Daoy (cell line): ENCODE measurements around the gene KRT34. TPM values are rescaled to one million over a fixed set of nuclear protein-coding genes. Genes with fewer than 3 reads are reported as not detected.
"Not testable (repeated sequence)": the region's sequence is repeated elsewhere in the genome, so short reads cannot be mapped to it uniquely, and the experiment has no call there.

ENCODE experiments used
- DNase-seq: peaks from one replicate; pipeline ENCODE4 v3.0.0-alpha.2; 2015; ENCODE audit warnings: low read depth
- total RNA-seq: library from RNA; depleted of rRNA; stranded (reverse); fragments of >200 nt; shearing (Covaris generic); gene quantifications from 2 replicates; pipeline ENCODE4 v1.2.3, GENCODE V29; 2014; rRNA removed

Gene KRT34
- total RNA-seq, result 0.46 and 1.4 TPM in 2 replicates

DNA sequence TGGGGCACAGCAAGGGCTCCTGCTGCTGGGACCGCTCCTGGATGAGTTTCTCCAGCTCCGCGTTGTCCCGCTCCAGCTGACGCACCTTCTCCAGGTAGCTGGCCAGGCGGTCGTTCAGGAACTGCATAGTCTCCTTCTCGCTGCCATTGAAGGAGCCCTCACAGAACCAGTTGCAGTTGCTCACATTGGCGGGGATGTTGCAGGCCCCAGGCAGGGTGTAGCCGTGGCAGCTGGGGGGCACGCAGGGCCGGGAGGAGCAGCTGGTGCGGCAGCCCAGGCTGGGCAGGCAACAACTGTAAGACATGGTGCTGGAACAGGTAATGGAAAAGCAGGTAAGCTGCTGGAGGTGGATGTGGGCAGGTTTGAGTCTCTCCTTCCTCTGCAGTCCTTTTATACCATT lies at the start of gene KRT34:
Gene KRT34, minus strand, starts transcription at position 364 of the 400 bp plus-strand sequence. Its CDS starts 60 bp downstream, at position 304.
- not testable (repeated sequence) for DNase-seq

GRCh38 chr17:41430376-41430775 lies 48.3 kb upstream of the KRT34 start:
- not testable (repeated sequence) for DNase-seq

- DNase-seq, result no peak
These were observed 47.6 kb upstream of the KRT34 start for GRCh38 chr17:41429667-41430066.

DNA sequence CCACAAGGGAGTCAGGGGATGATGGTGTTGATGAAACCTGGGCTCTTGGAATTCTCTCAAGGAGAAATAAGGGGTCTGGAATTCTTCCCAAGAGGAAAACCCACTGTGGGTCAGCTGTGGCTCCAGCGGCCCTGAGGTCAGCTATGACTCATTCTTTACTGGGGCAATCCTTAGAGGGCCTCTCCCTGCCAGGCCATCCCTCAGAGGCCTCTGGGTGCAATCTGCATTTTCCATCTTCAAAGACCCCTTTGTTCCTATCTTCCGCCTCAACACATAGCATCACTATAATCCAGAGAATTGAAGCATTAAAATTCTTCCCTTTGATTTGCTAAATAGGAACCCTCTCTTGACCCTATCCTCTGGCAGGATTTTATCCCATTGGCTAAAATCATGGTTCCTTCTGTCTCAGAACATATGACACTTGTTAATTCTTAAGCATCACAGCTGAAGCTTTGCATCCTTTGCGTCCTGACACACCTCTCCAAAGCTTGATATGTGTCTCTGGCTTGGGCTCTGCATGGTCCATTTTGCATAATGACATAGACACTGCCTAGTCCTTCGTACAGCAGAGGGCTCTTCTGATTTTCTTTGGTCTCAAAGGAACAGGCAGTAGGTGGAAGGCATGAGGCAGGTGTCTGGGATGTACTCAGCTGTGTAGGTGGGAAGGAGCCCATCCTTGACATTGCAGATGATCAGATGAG lies 46.6 kb upstream of the KRT34 start:
- DNase-seq, result no peak

GRCh38 chr17:41424111-41424635 lies 42.1 kb upstream of the KRT34 start, which contains the start of gene KRT37:
Gene KRT37, minus strand, starts transcription at chr17:41424585. Its CDS starts 62 bp downstream, at chr17:41424523.
- no peak for DNase-seq

DNA sequence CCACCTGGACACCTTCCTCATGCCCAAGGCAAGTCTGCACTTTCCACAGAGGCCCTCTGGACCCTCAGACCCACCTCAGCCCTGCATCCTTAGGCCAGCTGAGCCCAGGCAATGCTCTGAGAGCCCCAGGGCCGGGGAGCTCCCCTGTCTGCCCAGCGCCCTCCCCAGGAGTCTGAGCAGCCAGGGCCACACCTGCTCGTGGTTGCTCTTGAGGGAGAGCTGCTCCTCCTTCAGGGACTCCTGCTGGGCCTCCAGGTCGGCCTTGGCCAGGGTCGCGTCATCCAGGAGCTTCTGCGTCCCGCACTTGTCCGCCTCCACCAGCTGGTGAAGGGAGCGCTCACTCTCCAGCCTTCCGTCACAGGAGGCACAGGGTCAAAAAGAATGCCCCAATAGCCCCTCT lies 40.5 kb upstream of the KRT34 start:
- DNase-seq, result not testable (repeated sequence)

DNA sequence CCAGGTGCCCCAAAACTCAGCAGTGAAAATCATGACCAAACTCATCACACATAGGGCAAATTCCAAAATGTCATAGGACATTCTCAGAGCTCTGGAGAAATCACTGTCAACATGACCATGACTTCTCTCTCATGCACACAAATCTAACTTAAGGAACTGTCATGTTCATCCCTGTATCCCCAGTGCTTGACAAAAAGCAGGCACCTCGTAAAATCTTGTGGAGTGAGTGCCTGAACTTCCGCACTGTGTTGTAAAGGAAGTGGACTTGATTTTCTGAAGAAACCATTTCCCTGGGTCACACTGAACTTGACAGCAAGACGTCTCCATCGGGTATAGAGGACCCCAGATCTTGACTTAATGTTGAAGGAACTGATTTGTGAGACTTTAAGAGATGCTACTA lies 39.5 kb upstream of the KRT34 start:
- no peak for DNase-seq

- no peak for DNase-seq
These were observed 39.0 kb upstream of the KRT34 start for GRCh38 chr17:41421116-41421515.

- no peak for DNase-seq
These were observed 38.0 kb upstream of the KRT34 start for GRCh38 chr17:41420134-41420533.

DNA sequence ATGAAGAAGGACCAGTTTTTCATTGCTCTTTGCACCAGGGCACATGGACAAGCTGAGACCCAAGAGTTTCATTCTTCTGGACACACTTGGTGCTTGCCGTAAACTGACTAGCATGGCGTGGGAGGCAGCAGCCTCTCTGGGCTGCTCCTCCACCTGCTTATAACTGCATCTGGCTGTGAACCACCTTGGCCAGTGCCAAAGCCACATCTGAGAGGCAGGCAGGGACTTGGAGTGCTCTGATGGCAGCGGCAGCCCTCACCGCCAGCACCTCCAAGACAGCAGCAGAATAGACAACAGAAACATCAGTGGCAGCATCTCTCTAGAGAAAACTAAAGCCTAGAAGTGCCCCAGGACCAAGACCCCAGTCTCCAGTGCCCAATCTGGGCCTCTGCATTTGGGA lies 37.6 kb upstream of the KRT34 start:
- DNase-seq, result no peak

DNA sequence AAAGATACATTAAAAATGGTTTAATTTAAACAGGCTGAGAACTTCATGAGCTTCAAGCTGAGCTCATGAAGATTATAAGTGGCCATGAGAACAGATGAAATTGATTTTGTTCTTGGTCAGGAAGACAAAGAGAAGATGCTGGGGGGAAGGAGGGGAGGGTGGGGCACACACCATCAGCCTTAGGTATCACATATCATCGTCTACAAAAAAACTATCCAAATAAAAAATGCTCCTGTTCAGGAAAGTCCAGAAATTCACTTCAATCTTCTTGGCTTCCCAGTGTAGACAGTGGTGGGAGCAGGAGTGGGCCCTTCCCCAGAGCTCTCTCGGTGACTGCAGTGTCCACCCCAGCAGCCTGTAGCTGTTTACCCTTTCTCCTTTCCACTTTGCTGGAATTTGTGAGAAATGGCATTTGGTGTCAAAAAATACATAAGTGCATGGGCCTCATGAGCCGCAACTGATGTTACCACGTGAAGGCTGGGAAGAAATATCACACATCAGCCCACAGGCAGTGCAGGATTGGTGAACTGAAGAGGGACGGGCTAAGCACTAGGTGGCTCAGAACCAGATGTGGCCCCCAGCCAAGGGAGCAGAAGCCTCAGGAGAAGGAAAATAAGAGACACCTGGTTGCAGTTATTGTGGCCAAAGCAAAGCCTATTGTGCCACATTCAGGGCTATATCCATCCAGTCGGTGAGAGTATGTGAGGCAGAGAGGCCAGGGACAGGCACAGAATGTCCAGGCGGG lies 36.2 kb upstream of the KRT34 start:
- no peak for DNase-seq

- DNase-seq, result no peak
These were observed 35.5 kb upstream of the KRT34 start for GRCh38 chr17:41417576-41418015.

DNA sequence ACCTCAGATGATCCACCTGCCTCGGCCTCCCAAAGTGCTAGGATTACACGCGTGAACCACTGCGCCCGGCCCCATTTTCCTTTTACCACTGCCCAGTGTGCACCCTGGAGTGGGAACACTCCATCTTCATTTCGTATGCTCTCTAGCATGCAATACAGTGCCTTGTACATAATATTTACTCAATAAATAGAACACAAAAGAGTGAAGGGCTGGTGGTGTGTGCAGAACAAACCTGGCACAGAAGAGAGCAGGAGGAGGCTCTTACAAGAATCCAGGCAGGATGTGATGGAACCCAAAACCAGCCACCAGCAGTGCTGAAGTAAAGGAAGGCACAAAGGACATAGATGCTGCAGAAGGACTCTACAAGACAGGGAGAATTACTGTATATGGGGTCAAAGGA lies 35.0 kb upstream of the KRT34 start:
- DNase-seq, result no peak

DNA sequence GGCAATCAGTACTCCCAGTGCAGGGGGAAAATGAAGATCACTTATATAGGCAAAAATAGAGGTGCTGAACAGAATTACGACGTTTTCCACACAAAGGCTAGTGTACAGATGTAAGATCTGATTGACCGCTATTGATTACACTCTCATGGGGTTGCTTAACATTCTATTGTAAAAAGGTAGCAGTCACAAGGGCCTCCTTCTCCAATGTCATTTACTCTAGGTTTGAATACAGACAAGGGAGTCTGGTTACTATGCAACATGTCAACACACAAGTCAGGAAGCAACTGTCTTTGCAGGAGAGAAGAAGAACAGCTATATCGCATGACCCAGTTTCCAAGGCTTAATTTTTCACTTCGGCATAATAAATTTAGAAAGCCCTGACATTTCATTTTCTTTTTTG lies 34.4 kb upstream of the KRT34 start:
- no peak for DNase-seq

- no peak for DNase-seq
These were observed 33.8 kb upstream of the KRT34 start for GRCh38 chr17:41415833-41416335.

DNA sequence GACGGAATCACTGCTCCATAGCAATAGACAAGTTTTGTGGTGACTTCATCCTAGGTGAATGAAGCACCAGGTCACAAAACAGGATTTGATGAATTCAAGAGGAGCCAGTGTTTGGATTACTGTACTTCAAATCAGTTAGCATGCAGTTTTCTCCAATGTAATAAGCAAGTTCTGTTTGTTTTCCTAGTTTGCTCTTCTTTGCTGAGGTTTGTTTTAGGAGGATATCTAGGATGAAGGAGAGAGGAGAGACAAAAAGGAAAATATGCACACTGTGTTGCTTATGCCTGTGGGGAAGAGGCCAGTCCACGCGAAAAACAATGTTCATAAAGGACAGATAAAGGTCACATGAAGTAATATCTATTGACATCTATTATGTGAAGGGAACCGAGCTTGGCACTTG lies 33.3 kb upstream of the KRT34 start:
- DNase-seq, result no peak

GRCh38 chr17:41413982-41414381 lies 31.9 kb upstream of the KRT34 start:
- DNase-seq, result no peak

- DNase-seq, result no peak
These were observed 31.3 kb upstream of the KRT34 start for GRCh38 chr17:41413353-41413957.

- no peak for DNase-seq
These were observed 29.1 kb upstream of the KRT34 start for GRCh38 chr17:41411072-41411840.

DNA sequence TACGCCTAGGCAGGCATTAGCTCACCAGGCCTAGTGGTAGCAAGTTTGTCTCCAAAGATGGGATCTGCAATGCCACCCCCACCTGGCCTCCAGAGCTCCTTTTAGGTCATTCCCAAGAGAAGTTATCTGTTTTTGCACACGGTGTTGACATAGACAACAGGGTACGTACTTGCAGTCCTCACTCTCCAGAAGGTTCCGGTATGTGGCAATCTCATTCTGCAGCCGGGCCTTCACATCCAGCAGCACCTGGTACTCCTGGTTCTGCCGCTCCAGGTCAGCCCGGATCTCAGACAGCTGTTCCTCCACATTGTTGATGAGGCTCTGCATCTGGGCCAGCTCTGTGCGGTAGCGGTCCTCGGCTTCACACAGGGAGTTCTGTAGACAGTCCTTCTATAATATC lies 25.1 kb upstream of the KRT34 start:
- no peak for DNase-seq

DNA sequence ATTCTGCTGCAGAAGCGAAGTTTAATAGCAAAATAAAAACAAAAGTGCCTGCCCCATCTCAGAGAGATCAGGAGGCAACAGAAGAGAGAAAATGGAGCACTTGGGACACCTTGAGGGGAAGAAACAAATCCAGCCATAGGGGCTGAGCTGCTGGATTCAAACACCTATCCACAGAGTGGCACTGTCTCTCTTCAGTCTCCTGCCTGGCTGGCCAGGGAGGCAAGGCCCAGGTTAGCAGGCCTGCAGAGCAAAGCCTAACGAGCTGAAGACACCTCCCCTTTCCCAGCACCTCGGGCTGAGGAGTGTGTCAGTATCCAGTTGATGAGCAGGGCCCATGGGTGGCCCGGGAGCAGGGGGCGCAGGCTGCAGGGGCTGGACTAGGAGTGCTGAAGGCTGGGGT lies 24.1 kb upstream of the KRT34 start:
- DNase-seq, result no peak
